ENCODE data around the gene ATF7. TPM values are rescaled to one million over a fixed set of nuclear protein-coding genes. Genes with fewer than 3 reads are reported as not detected.

ATF7 gene
- total RNA-seq, 1 donor = 28.6 TPM

GRCh38 chr12:53631721-53632120, 5.5 kb upstream of the ATF7 start:
- no peak for DNase-seq (ENCODE audit: low read depth)
- H3K4me3 ChIP-seq (ENCODE audit: low read depth, low read length) = no peak overlapping the region
- no peak for TF ChIP-seq CTCF (IDR thresholded peaks at IDR 0.05; ENCODE audit: insufficient read depth, low read length)

- H3K4me3 ChIP-seq (ENCODE audit: low read depth, low read length) = no peak overlapping the region
- no peak for TF ChIP-seq CTCF (IDR thresholded peaks at IDR 0.05; ENCODE audit: insufficient read depth, low read length)
- no peak for DNase-seq (ENCODE audit: low read depth)
Observed at GRCh38 chr12:53627919-53628318, 1.7 kb upstream of the ATF7 start.

GRCh38 chr12:53626702-53627169, 554 bp upstream of the ATF7 start:
- no peak for DNase-seq (ENCODE audit: low read depth)
- no peak for TF ChIP-seq CTCF (IDR thresholded peaks at IDR 0.05; ENCODE audit: insufficient read depth, low read length)
- H3K4me3 ChIP-seq (ENCODE audit: low read depth, low read length) = peak overlapping the region; percentile 92

GRCh38 chr12:53625373-53625945, 723 bp downstream of the ATF7 start:
- DNase-seq (ENCODE audit: low read depth) = no peak
- peak overlapping the region; percentile 92 for H3K4me3 ChIP-seq (ENCODE audit: low read depth, low read length)
- TF ChIP-seq CTCF (IDR thresholded peaks at IDR 0.05; ENCODE audit: insufficient read depth, low read length) = no peak

GRCh38 chr12:53624956-53625355, 1.2 kb downstream of the ATF7 start:
- DNase-seq (ENCODE audit: low read depth) = peak; percentile 23
- TF ChIP-seq CTCF (IDR thresholded peaks at IDR 0.05; ENCODE audit: insufficient read depth, low read length) = no peak
- peak overlapping the region; percentile 92 for H3K4me3 ChIP-seq (ENCODE audit: low read depth, low read length)

- peak; percentile 50 for DNase-seq (ENCODE audit: low read depth)
- H3K4me3 ChIP-seq (ENCODE audit: low read depth, low read length) = peak overlapping the region; percentile 92
- TF ChIP-seq CTCF (IDR thresholded peaks at IDR 0.05; ENCODE audit: insufficient read depth, low read length) = no peak
Observed at GRCh38 chr12:53624458-53624857, 1.7 kb downstream of the ATF7 start.
